ENCODE measurements around the gene STUM. TPM values are rescaled to one million over a fixed set of nuclear protein-coding genes. Genes with fewer than 3 reads are reported as not detected.

STUM gene
- total and polyA plus RNA-seq, 2 of the 8 experiments (the other 6 are each of a cell fraction or from before 2014, with no cell fraction given): 0.76 to 1.2 TPM

Other genes starting within 250 kb of the STUM start
- 12.4 and 12.6 TPM in 2 replicates for gene LIN9, start 239.6 kb upstream of the STUM start, total RNA-seq (2021; fragmentation: NEBNext Ultra II Directional; extraction: Animal tissue kit (Norgen Biotek cat#: 25700))
- gene LIN9, start 239.6 kb upstream of the STUM start, polyA plus RNA-seq (2011; rRNA removed): 3.9 and 5.6 TPM in 2 replicates
- 408 and 416 TPM in 2 replicates for gene PARP1, start 140.7 kb upstream of the STUM start, total RNA-seq (2021; fragmentation: NEBNext Ultra II Directional; extraction: Animal tissue kit (Norgen Biotek cat#: 25700))
- gene PARP1, start 140.7 kb upstream of the STUM start, polyA plus RNA-seq (2011; rRNA removed): 441 and 711 TPM in 2 replicates
- 4.2 and 4.8 TPM in 2 replicates for gene ITPKB, start 190.5 kb downstream of the STUM start, total RNA-seq (2021; fragmentation: NEBNext Ultra II Directional; extraction: Animal tissue kit (Norgen Biotek cat#: 25700))
- 1.7 and 2.0 TPM in 2 replicates for gene ITPKB, start 190.5 kb downstream of the STUM start, polyA plus RNA-seq (2011; rRNA removed)

Measured in H1 (cell line).